Muscle of leg (tissue), 11 donors: ENCODE measurements around the gene FAM234A. TPM values are rescaled to one million over a fixed set of nuclear protein-coding genes. Genes with fewer than 3 reads are reported as not detected.
"Not testable (repeated sequence)": the region's sequence is repeated elsewhere in the genome, so short reads cannot be mapped to it uniquely, and the experiment has no call there.

ENCODE experiments used
- DNase-seq: peaks from one replicate; pipeline ENCODE4 v3.0.0; 2013
- H3K27ac ChIP-seq: one replicate; pipeline ENCODE4 v1.5.1; 2013; ENCODE audit warnings: mild to moderate bottlenecking, low read length, control low read depth
- H3K27me3 ChIP-seq: one replicate; pipeline ENCODE4 v1.6.1; 2013; ENCODE audit warnings: low read length; ENCODE audit not compliant: control insufficient read depth, insufficient read depth
- H3K36me3 ChIP-seq: one replicate; pipeline ENCODE4 v1.6.1; 2013; ENCODE audit warnings: low read length; ENCODE audit not compliant: control insufficient read depth, insufficient read depth
- H3K4me1 ChIP-seq: one replicate; pipeline ENCODE4 v1.6.1; 2013; ENCODE audit warnings: low read length; ENCODE audit not compliant: control insufficient read depth, insufficient read depth
- H3K4me3 ChIP-seq: one replicate; pipeline ENCODE4 v1.5.1; 2013; ENCODE audit warnings: low read length, control low read depth
- H3K9me3 ChIP-seq: replicated peaks from 2 replicates; pipeline ENCODE4 v1.6.1; 2013; ENCODE audit warnings: low read depth, low read length; ENCODE audit not compliant: control insufficient read depth
- WGBS: methylation state at CpG from one replicate; pipeline ENCODE4 v1.1.5; 2013; ENCODE audit warnings: missing lambda C conversion rate; ENCODE audit not compliant: insufficient coverage; 5-methylcytosine and 5-hydroxymethylcytosine counted together
- polyA plus RNA-seq, 8 donors: library from polyadenylated mRNA; unstranded; fragments of 120-200 nt; gene quantifications; one replicate each; pipeline versions ENCODE4 v1.2.1 to v1.2.3, GENCODE V29; 2013; ENCODE audit warnings: inconsistent platforms in 1 of 8, low replicate concordance in 1 of 8; ENCODE audit not compliant: insufficient read length in 8 of 8, insufficient read depth in 1 of 8
- total RNA-seq: library from RNA; stranded (reverse); fragments of 120-200 nt; gene quantifications from one replicate; pipeline ENCODE4 v1.2.4, GENCODE V29; 2013

The FAM234A gene
- total and polyA plus RNA-seq, 9 donors: 26.9 to 49.5 (median 43.0) TPM

DNA sequence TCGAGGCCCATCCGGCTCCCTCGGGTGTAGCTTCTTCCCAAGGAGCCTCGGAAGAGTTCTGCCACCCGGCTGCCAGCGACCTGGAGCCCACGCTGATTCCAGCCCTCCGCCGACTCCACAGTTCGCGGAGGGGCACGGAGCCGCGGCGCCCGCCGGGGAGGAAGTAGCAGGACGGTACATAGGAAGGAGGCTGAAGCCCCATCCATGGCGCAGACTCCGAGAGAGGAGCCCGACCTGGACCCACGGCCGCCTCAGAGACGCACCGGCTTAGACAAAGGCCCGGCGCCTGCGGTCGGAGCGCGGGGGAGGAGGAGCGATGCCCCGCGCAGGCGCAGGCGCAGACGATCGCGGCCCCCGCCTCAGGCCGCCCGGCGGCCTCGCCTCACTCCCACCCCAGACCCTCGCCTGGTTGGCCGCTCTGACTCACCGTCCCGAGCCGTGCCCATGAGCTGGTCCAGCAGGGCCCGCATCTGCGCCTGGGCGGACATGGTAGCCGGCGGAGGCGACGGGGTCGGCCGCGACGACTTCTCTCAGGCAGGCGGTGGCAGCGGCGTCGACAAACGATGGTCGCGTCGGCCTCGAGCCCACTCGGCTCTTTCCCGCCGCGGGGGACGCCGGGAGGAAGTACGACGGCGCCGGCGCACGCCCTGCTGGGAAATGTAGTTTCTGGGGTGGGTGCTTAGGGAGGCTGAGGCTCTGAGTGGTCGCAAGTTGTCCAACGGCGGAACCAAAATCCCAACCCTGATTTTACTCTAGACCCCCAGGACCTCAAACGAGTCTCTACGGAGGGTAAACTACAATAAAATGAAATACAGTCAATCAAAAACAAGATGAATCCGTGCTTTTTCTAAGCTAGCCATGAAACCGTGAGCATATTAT lies 5.5 kb upstream of the FAM234A start, which contains the start of gene LUC7L:
Gene LUC7L (minus strand): TSS at position 598 of the 879 bp plus-strand sequence. CDS start 110 bp downstream, at position 488.
- DNase-seq: peak; percentile 95

DNA sequence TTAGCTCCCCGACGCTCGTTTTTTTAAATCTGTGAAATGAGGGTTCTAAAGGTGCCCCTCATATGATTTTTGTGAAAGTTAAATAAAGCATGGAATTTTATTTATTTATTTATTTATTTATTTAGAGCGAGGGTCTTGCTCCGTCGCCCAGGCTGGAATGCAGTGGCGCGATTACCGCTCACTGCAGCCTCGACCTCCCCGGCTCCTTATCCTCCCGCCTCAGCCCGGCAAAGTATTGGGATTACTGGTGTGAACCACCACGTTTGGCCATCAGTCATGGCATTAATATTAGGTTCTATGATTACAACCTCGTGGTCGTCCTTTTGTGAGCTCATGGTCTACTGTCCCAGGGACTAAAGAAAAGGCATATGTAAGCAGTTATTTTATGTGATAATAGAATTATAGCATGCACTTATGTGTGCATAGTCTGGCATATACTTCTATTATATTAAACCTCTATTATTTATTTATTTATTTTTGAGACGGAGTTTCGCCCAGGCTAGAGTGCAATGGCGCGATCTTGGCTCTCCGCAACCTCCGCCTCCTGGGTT lies 4.8 kb upstream of the FAM234A start:
- no peaks in the 10 kb centered on the region for H3K9me3 ChIP-seq
- H3K4me3 ChIP-seq: peak overlapping the region; percentile 70
- no peak for DNase-seq
- H3K27ac ChIP-seq: no peak overlapping the region
- no peaks in the 10 kb centered on the region for H3K27me3 ChIP-seq
- 100% methylated on average over 6 of the region's 22 CpGs for WGBS
- no peaks in the 10 kb centered on the region for H3K4me1 ChIP-seq
- H3K36me3 ChIP-seq: peaks cover 27% of the 10 kb centered on the region

More for the DNA sequence above, 5.5 kb upstream of the FAM234A start, which contains the start of gene LUC7L:
- Histone ChIP-seq H3K4me1 (no peaks in the 10 kb centered on the region), H3K27ac (peak within 1 kb of the TSS; percentile 98), H3K27me3 (no peaks in the 10 kb centered on the region), H3K4me3 (peak within 1 kb of the TSS; percentile 70), H3K9me3 (no peaks in the 10 kb centered on the region), H3K36me3 (peaks cover 34% of the 10 kb centered on the region)
- WGBS: under 1% methylated on average over 80 of the region's 88 CpGs

DNA sequence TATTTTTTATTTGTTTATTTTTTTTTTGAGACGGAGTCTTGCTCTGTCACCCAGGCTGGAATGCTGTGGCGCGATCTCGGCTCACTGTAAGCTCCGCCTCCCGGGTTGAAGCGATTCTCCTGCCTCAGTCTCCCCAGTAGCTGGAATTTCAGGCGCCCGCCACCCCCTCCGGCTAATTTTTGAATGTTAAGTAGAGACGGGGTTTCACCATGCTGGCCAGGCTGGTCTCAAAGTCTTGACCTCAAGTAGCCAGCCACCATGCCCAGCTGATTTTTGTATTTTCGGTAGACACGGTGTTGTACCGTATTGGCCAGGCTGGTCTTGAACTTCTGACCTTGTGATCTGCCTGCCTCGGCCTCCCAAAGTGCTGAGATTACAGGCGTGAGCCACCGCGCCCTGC lies 4.3 kb upstream of the FAM234A start:
- H3K4me3 ChIP-seq, H3K27me3 ChIP-seq, H3K9me3 ChIP-seq, H3K4me1 ChIP-seq, DNase-seq, H3K27ac ChIP-seq: not testable (repeated sequence)
- 95% methylated on average over 8 of the region's 18 CpGs for WGBS
- H3K36me3 ChIP-seq: peaks cover 23% of the 10 kb centered on the region

DNA sequence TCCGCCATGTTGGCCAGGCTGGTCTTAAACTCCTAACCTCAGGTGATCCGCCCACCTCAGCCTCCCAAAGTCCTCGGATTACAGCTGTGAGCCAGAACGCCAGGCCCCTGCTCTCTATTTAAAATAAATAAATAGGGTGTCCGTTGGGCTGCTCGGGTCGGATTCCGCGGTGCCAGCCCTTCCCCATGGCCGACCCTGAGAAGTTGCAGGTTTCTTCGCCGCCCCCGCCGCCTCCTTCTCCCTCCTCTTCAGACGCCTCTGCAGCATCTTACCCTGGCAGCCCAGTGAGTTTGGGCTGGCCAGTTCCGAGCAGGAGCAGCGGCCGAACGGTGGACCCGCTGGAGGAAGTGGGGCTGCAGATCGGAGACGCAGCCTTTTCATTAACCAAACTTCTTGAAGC lies 3.7 kb upstream of the FAM234A start:
- Histone ChIP-seq H3K9me3 (no peaks in the 10 kb centered on the region), H3K27ac (no peak overlapping the region), H3K27me3 (no peaks in the 10 kb centered on the region), H3K4me3 (no peak overlapping the region), H3K4me1 (peaks cover 4% of the 10 kb centered on the region), H3K36me3 (peaks cover 18% of the 10 kb centered on the region)
- DNase-seq: no peak
- WGBS: 81% methylated on average over 12 of the region's 22 CpGs

DNA sequence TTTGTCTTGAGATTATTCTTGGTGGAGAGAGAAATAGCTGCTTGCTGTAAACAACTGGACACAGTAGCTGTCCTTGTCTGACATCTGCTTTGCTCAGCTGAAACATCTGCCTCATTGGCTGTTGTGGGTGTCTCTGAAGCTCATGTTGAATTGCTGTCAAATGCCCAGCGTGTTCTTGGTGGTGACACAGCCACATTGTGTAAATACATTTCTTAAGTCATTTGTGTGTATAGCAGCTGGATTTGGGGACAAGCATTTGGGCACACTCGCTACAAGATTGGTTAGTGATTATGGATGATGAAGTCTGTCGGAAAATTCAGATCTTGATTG lies 5.3 kb downstream of the FAM234A start:
- DNase-seq: no peak
- Histone ChIP-seq H3K36me3 (peaks cover 4% of the 10 kb centered on the region), H3K27ac (peak overlapping the region; percentile 3), H3K9me3 (no peaks in the 10 kb centered on the region), H3K27me3 (no peaks in the 10 kb centered on the region), H3K4me1 (peaks cover 14% of the 10 kb centered on the region), H3K4me3 (no peak overlapping the region)
- WGBS: 76% methylated on average over 2 of the region's 3 CpGs

DNA sequence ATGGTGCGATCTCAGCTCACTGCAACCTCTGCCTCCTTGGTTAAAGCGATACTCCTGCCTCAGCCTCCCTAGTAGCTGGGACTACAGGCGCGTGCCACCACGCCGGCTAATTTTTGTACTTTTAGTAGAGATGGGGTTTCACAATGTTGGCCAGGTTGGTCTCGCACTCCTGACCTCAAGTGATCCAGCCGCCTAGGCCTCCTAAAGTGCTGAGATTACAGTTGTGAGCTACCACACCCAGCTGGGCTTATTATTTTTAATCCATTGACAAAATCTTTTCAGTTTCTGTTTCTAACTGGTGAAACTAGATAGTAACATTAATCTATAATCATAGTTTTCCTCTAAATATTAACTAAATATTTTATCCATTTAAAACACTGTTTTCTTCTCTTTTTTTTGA lies 5.9 kb downstream of the FAM234A start:
- H3K4me3 ChIP-seq: no peak overlapping the region
- H3K27me3 ChIP-seq: no peaks in the 10 kb centered on the region
- peaks cover 4% of the 10 kb centered on the region for H3K36me3 ChIP-seq
- H3K9me3 ChIP-seq: no peaks in the 10 kb centered on the region
- H3K27ac ChIP-seq: no peak overlapping the region
- no CpG with 5 or more reads among the region's 8 CpGs for WGBS
- DNase-seq: no peak
- H3K4me1 ChIP-seq: peaks cover 12% of the 10 kb centered on the region

DNA sequence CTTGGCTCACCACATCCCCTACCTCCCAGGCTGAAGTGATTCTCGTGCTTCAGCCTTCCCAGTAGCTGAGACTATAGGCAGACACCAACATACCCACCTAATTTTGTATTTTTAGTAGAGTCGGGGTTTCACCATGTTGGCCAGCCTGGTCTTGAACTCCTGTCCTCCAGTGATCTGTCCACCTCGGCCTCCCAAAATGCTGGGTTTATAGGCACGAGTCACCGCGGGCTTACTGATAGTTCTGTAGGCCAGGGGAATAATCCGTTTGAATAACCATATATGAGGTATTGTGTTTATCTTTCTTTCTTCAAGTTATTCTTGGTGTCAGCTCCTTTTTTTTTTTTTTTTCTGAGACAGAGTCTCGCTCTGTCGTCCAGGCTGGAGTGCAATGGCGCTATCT lies 7.7 kb downstream of the FAM234A start:
- no peaks in the 10 kb centered on the region for H3K9me3 ChIP-seq
- WGBS: 92% methylated on average over 4 of the region's 10 CpGs
- H3K36me3 ChIP-seq: peaks cover 3% of the 10 kb centered on the region
- H3K4me1 ChIP-seq: peaks cover 10% of the 10 kb centered on the region
- no peak overlapping the region for H3K27ac ChIP-seq
- no peaks in the 10 kb centered on the region for H3K27me3 ChIP-seq
- DNase-seq: no peak
- H3K4me3 ChIP-seq: no peak overlapping the region

DNA sequence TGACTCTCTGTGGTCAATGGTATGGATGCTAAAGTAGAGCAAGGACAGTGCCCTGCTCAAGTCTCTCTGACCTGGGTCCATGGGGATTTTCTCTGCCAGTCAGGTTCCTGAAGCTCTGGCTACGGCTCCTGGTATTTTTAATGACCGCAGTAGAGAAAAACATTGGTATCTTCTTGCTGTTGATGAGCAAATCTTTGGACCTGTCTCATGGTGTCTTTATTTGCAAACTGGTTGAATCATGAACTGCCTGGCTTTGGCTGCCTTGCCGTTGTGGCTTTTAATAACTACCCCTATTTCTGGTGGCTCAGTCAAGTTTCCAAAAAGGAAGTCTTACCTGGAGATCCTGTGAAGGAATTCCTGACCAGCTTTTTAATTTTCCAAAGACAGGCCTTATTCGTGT lies 8.7 kb downstream of the FAM234A start:
- Histone ChIP-seq H3K4me1 (peaks cover 10% of the 10 kb centered on the region), H3K27me3 (no peaks in the 10 kb centered on the region), H3K36me3 (no peaks in the 10 kb centered on the region), H3K9me3 (no peaks in the 10 kb centered on the region), H3K27ac (no peak overlapping the region), H3K4me3 (no peak overlapping the region)
- 81% methylated on average over 3 of the region's 4 CpGs for WGBS
- DNase-seq: no peak

DNA sequence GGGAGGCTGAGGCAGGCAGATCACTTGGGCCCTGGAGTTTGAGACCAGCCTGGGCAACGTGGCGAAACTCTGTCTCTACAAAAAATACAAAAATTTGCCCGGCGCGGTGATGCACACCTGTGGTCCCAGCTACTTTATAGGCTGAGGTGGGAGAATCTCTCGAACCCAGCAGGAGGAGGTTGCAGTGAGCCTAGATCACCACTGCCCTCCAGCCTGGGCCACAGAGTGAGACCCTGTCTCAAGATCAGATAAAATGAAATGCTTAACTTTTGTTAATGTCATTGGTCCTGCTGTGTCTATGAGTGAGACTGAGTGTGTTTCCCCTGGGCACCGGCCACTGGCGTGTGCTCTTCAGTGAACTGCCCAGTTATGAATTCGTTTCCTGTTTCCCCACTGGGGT lies 10.5 kb downstream of the FAM234A start:
- Histone ChIP-seq H3K4me1 (peaks cover 4% of the 10 kb centered on the region), H3K36me3 (peaks cover 4% of the 10 kb centered on the region), H3K27me3 (no peaks in the 10 kb centered on the region), H3K9me3 (no peaks in the 10 kb centered on the region), H3K27ac (no peak overlapping the region), H3K4me3 (no peak overlapping the region)
- WGBS: 75% methylated on average over 4 of the region's 9 CpGs
- DNase-seq: no peak

DNA sequence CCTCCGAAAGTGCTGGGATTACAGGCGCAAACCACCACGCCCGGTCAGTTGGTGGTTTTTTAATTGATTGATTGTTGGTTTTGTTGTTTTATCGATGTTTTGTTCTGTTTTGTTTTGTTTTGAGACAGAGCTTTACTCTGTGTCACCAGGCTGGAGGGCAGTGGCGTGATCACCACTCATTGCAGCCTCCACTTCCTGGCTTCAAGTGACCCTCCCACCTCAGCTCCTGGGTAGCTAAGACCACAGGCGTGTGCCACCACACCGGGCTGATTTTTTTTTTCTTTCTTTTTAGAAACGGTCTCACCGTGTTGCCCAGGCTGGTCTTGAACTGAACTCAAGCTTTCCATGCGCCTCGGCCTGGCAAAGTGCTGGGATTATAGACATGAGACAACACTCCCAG lies 12.4 kb downstream of the FAM234A start:
- Histone ChIP-seq H3K9me3 (no peaks in the 10 kb centered on the region), H3K4me1 (no peaks in the 10 kb centered on the region), H3K27ac (no peak overlapping the region), H3K36me3 (peaks cover 8% of the 10 kb centered on the region), H3K4me3 (no peak overlapping the region), H3K27me3 (no peaks in the 10 kb centered on the region)
- DNase-seq: no peak
- 98% methylated on average over 5 of the region's 12 CpGs for WGBS
